Activated CD8-positive, alpha-beta memory T cell treated with anti-CD3 and anti-CD28 coated beads, Interleukin-2, amount 50 U/mL, for 24 hours (primary cell): ENCODE results near the gene SYNGR1.
"Not testable (repeated sequence)": the region's sequence is repeated elsewhere in the genome, so short reads cannot be mapped to it uniquely, and the experiment has no call there.

Experiments used
- DNase-seq: peaks from one replicate; pipeline ENCODE4 v3.0.0-alpha.2; 2020; ENCODE audit errors: extremely low read depth

The SYNGR1 gene

GRCh38 chr22:39350757-39351688 lies 1.2 kb downstream of the SYNGR1 start:
- DNase-seq = no peak

DNA sequence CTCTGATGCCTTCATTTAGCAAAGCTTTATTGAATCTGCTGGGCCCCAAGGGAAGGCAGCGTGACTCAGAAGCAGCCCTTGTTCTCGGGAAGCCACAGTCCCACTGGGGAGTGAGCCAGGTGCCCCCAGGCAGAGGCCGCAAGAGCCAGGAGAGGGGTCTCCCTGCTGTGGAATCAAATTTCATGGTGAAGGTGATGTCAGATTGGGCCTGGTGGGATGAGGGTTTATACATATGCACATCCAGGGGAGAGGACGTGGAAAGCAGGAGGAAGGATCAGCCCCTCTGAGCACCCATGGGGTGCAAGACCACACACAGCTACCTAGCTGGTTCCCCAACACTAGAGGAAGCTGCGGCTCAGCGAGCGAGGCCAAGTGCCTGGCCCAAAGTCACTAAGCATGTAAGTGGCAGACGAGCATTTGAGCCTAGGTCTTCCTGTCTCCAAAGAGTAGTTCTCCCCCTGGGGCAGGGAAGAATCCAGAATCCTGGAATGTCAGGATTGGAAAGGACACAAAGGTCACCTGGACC lies 2.0 kb downstream of the SYNGR1 start:
- no peak for DNase-seq

DNA sequence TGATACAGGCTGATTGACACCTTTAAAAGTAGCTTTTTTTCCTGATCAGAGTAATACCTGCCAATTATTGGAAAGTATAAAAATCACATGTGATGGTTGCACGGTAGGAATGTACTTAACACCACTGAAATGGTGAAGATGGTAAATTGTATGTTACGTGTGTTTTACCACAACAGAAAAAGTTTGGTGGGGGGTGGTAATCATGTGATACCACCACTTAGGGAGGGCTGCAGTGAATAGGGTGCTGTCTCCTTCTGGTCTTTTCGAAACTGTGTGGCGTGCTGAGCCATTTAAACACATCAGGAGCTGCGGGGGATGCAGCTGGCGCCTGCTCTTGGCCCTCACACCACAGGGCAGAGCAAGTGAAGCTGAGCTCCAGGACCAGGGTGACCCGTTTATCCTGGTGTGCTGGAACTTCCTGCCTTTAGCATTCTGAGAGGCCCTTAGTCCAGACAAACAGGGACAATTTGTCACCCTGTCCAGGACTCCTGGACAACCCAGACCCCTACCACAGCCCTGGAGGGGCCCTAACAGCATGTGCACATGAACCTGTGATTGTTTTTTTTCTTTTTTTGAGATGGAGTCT lies 2.6 kb downstream of the SYNGR1 start:
- no peak for DNase-seq

- DNase-seq = no peak
Observed at GRCh38 chr22:39353346-39353745, 3.6 kb downstream of the SYNGR1 start.

- no peak for DNase-seq
Observed at GRCh38 chr22:39355080-39355479, 5.3 kb downstream of the SYNGR1 start.

- DNase-seq = not testable (repeated sequence)
Observed at GRCh38 chr22:39355805-39356204, 6.0 kb downstream of the SYNGR1 start.

GRCh38 chr22:39356464-39356863 lies 6.7 kb downstream of the SYNGR1 start:
- no peak for DNase-seq

DNA sequence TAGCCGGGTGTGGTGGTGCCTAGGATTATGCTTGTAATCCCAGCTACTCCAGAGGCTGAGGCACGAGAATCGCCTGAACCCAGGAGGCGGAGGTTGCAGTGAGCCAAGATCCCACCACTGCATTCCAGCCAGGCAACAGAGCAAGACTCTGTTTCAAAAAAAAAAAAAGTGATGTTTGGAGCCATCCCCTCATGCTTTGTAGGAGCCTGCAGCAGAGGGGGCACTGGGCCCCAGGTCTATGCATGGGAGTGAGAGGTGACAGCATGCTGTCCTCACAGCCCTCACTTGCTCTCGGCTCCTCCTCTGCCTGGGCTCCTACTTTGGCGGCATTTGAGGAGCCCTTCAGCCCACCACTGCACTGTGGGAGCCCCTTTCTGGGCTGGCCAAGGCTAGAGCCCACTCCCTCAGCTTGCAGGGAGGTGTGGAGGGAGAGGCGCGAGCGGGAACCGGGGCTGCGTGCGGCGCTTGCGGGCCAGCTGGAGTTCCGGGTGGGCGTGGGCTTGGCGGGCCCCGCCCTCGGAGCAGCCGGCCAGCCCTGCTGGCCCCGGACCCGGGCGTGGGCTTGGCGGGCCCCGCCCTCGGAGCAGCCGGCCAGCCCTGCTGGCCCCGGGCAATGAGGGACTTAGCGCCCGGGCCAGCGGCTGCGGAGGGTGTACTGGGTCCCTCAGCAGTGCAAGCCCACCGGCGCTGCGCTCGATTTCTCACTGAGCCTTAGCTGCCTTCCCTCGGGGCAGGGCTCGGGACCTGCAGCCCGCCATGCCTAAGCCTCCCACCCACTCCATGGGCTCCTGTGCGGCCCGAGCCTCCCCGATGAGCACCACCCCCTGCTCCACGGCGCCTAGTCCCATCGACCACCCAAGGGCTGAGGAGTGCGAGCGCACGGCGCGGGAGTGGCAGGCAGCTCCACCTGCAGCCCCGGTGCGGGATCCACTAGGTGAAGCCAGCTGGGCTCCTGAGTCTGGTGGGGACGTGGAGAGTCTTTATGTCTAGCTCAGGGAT lies 7.6 kb downstream of the SYNGR1 start:
- DNase-seq = not testable (repeated sequence)

DNA sequence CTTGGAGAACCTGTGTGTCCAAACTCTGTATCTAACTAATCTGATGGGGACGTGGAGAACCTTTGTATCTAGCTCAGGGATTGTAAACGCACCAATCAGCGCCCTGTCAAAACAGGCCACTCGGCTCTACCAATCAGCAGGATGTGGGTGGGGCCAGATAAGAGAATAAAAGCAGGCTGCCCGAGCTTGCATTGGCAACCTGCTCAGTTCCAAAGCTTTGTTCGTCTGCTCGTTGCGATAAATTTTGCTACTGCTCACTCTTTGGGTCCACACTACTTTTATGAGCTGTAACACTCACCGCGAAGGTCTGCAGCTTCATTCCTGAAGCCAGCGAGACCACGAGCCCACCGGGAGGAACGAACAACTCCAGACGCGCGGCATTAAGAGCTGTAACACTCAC lies 8.4 kb downstream of the SYNGR1 start:
- DNase-seq = not testable (repeated sequence)

DNA sequence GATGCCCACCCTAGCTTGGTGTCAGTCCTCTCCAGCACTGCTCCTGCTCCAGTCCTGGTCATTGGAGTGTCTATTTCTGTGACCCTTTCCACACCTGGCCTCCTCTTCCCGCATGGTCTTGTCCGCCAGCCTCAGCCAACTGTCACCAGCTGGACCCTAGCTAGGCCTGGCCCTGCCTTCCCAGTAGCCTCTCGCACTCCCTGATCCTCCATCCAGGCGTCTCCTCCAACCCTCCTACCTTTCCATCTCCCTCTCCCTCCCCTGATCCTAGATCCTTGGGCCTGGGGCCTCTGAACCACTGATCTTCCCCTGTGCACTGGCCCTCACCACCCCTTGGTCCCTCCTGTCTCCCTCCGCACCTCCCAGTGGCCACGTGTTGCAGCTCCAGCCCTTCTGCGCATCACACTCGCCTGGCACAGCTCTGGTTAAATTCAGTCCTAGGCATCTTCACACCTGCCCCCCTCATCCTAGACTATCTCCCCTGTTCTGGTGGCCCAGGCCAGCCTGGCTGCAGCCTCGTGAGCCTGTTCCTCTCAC lies 9.9 kb downstream of the SYNGR1 start:
- no peak for DNase-seq

- no peak for DNase-seq
Observed at GRCh38 chr22:39360242-39360641, 10.5 kb downstream of the SYNGR1 start.

DNA sequence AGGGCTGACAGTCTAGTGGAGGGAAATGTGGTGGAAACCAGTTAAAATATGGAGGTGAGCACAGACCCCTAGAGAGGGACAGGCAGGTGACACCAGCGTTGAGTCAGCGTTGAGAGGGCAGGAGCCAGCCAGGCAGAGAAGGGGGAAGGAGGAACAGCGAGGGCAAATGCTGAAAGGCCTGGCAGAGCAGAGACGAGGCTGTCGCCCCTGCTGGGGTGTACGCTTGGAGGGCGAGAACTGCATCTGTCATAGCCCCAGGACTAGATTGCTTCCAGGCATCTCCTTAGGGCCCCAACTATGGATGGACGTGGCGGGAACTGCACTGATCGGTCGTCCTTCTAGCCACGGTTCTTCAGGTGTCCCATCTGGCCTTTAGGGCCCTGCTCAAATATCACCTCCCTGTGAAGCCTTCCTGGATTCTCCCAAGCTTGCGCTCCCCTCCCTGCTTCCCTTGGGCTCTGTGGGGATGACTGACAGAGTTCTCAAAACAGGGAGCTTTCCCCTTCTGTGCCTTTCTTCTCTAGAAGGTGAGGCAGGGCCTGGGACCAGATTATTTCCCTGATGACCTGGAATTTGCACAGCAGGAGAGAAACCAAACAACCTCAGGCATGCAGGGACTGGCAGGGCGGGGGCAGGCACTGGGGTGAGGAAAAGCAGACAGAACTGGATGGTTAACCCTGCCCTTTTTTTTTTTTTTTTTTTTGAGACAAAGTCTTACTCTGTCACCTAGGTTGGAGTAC lies 11.1 kb downstream of the SYNGR1 start:
- no peak for DNase-seq

GRCh38 chr22:39361496-39361895 lies 11.7 kb downstream of the SYNGR1 start:
- no peak for DNase-seq

DNA sequence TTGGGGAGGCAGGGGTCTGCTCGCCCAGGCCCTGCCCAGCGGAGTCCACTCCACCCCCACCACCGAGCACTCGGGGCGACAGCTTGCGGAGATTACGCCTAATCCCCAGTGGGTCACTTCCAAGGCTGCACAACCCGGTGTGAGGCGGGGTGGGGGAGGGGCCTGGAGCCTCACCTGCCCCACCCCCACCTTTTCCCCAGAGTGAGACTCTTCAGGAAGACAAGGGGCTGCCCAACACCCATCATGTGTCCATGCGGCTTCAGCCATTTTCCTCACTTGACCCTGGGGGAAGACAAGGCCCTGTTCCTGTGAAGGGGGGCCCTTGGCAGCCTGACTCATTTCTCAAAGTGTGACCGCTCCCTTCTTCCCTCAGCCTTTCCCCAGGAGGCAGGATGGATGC lies 12.5 kb downstream of the SYNGR1 start:
- DNase-seq = no peak

GRCh38 chr22:39362932-39363331 lies 13.1 kb downstream of the SYNGR1 start:
- DNase-seq = no peak

- no peak for DNase-seq
Observed at GRCh38 chr22:39363751-39364515, 14.1 kb downstream of the SYNGR1 start.

DNA sequence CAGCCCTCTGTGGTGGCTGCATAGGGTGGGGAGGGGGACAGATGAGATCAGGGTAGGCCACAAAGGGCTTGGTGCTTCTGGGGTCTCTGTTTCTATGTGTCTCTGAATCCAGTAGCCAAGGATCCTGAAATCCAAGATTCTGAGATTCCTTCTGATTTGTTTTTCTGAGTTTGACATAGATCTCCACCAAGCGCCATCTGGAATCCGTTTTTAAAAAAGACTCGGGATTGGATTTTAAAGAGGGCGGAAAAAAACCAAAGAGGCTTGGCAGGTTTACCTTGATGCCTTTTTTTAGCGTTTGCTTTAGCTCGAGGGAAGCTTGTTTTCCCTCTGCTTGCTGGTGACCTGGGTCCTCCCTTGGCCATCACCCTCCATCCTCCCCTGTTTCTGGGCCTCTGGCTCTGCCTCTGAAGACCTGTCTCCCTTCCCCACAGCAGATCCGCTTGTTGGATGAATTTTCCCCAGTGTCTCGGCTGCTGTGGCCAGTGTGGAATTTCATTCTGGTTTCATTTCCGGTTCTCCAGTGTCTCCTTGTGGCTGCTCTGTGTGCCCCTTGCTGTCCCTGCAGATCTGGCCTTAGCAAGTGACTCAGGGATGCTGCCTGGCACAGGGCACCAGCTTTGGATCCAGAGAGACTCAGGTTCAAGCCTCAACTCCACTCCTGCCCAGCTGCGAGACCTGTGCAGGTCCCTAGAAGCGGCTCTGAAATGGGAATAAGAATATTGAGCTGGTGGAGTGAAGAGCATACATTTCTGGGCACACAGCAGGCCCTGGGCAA lies 15.1 kb downstream of the SYNGR1 start:
- no peak for DNase-seq

DNA sequence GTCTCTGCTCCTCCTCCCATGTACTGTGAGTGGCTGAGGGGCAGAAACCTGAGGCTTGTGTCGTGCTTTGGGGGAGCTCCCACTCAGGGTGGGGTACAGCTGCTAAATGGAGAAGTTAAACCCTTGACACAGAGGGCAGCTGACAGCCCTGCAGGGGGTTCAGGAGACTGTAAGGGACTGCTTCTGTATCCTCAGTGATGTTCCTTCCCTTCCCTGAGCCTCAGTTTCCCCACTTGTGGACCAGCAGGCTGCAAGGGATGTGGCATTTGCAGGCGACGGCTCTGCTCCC lies 15.6 kb downstream of the SYNGR1 start:
- DNase-seq = no peak

DNA sequence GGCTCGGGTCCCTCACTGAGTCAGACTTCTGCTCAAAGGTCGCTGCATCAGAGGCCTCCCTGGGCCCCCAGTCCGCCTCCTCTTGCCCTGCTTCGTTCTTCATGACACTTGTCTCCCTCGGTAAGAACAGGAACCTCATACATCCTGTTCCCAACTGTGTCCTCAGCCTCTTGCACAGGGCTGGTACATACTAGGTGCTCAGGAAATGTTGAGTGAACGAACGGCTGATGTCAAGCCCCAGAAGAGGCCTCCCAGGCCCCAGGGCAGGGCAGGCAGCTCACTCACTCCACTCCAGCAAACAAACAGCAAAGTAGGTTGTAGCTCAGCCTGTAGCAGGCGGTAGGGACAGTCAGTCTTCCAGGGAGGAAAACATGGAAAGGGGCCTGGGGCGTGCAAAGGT lies 17.2 kb downstream of the SYNGR1 start:
- DNase-seq = no peak
